Retina (tissue), 1 donor: ENCODE measurements around the gene PLA2G15.

Source experiments
- DNase-seq: peaks from one replicate; pipeline ENCODE4 v3.0.0-alpha.2; 2016

The PLA2G15 gene

GRCh38 chr16:68233085-68233834 is 11.9 kb upstream of the PLA2G15 start:
- no peak for DNase-seq

- no peak for DNase-seq
These were observed 11.4 kb upstream of the PLA2G15 start for GRCh38 chr16:68233835-68234187.

GRCh38 chr16:68234188-68235107 is 10.7 kb upstream of the PLA2G15 start:
- no peak for DNase-seq

- DNase-seq: peak; percentile 53
These were observed 9.9 kb upstream of the PLA2G15 start for GRCh38 chr16:68235108-68235886.

GRCh38 chr16:68235887-68236136 is 9.4 kb upstream of the PLA2G15 start, which contains the start of gene ESRP2:
Gene ESRP2 (minus strand): TSS chr16:68236127. CDS start chr16:68236045, 82 bp downstream.
- DNase-seq: no peak

- peak; percentile 35 for DNase-seq
These were observed 8.9 kb upstream of the PLA2G15 start for GRCh38 chr16:68236137-68236825.

- DNase-seq: no peak
These were observed 8.3 kb upstream of the PLA2G15 start for GRCh38 chr16:68236826-68237242.

GRCh38 chr16:68237243-68238028 is 7.7 kb upstream of the PLA2G15 start:
- DNase-seq: peak; percentile 98

GRCh38 chr16:68238029-68238345 is 7.2 kb upstream of the PLA2G15 start:
- DNase-seq: no peak

- DNase-seq: no peak
These were observed 3.1 kb upstream of the PLA2G15 start for GRCh38 chr16:68242085-68242484.

GRCh38 chr16:68242926-68243858 is 2.0 kb upstream of the PLA2G15 start:
- no peak for DNase-seq

GRCh38 chr16:68244481-68244902 is 681 bp upstream of the PLA2G15 start:
- no peak for DNase-seq

- no peak for DNase-seq
These were observed 948 bp downstream of the PLA2G15 start for GRCh38 chr16:68246121-68246520.

GRCh38 chr16:68246666-68247065 is 1.5 kb downstream of the PLA2G15 start:
- DNase-seq: no peak

GRCh38 chr16:68247400-68247799 is 2.2 kb downstream of the PLA2G15 start:
- no peak for DNase-seq

GRCh38 chr16:68247932-68248331 is 2.8 kb downstream of the PLA2G15 start:
- no peak for DNase-seq

- DNase-seq: no peak
These were observed 4.2 kb downstream of the PLA2G15 start for GRCh38 chr16:68249371-68249770.

- DNase-seq: no peak
These were observed 5.8 kb downstream of the PLA2G15 start for GRCh38 chr16:68250951-68251350.

- no peak for DNase-seq
These were observed 6.7 kb downstream of the PLA2G15 start for GRCh38 chr16:68251832-68252231.

- DNase-seq: no peak
These were observed 7.2 kb downstream of the PLA2G15 start for GRCh38 chr16:68252383-68252782.

GRCh38 chr16:68253721-68254120 is 8.5 kb downstream of the PLA2G15 start:
- DNase-seq: no peak
